SK-N-SH treated with all-trans-retinoic acid at 6 μM for 48 hours (cell line): ENCODE data around the gene PCBD2.

ENCODE experiments used
- BACH2 ChIP-seq: fragments of 250-450 bp; sonication (Bioruptor Pico); IDR thresholded peaks from 2 replicates; pipeline ENCODE4 v1.9.0; 2021; ENCODE audit warnings: mild to moderate bottlenecking, borderline replicate concordance
- CREB5 ChIP-seq: fragments of 250-450 bp; sonication (Bioruptor Pico); IDR thresholded peaks from 2 replicates; pipeline ENCODE4 v1.5.1; 2020; ENCODE audit warnings: low read depth, mild to moderate bottlenecking, moderate library complexity
- ESRRG ChIP-seq: fragments of 250-450 bp; sonication (Bioruptor Pico); IDR thresholded peaks from 2 replicates; pipeline ENCODE4 v1.6.1; 2021; ENCODE audit warnings: mild to moderate bottlenecking
- SNAI2 ChIP-seq: fragments of 250-450 bp; sonication (Bioruptor Pico); IDR thresholded peaks from 2 replicates; pipeline ENCODE4 v1.5.0; 2020; ENCODE audit warnings: mild to moderate bottlenecking, moderate library complexity
- ZFP3 ChIP-seq: fragments of 250-450 bp; sonication (Bioruptor Pico); IDR thresholded peaks from 2 replicates; pipeline ENCODE4 v1.5.0; 2020; ENCODE audit warnings: mild to moderate bottlenecking, moderate library complexity
- TF ChIP-seq, protein P1 (sequence below): fragments of 250-450 bp; sonication (Bioruptor Pico); IDR thresholded peaks from 2 replicates; pipeline ENCODE4 v1.8.0; 2020; ENCODE audit warnings: mild to moderate bottlenecking, moderate library complexity, borderline replicate concordance
- TF ChIP-seq, protein P2 (sequence below): fragments of 250-450 bp; sonication (Bioruptor Pico); IDR thresholded peaks from 2 replicates; pipeline ENCODE4 v1.5.1; 2021; ENCODE audit warnings: mild to moderate bottlenecking, moderate library complexity

DNA sequence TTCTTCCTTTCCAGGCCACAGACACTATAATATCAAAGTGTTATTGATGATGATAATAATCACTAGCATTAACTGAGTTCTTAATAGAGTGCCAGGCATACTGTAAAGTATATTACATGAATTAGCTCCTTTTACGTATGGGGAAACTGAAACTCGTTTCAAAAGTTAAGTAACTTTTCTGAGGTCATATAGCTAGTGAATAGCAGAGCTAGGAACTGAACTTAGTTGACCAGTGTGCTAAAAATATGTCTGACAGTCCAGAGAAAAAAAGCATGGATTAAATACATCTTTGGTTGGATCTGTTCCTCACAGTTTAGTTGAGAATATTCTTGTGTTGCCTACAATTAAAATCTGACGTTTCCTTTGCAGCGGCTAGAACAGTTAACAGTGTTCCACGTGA is 44.4 kb downstream of the PCBD2 start:
- TF ChIP-seq ESRRG (CRISPR knock-in tag): no peak
- TF ChIP-seq CREB5: no peak
- TF ChIP-seq, protein P1, sequence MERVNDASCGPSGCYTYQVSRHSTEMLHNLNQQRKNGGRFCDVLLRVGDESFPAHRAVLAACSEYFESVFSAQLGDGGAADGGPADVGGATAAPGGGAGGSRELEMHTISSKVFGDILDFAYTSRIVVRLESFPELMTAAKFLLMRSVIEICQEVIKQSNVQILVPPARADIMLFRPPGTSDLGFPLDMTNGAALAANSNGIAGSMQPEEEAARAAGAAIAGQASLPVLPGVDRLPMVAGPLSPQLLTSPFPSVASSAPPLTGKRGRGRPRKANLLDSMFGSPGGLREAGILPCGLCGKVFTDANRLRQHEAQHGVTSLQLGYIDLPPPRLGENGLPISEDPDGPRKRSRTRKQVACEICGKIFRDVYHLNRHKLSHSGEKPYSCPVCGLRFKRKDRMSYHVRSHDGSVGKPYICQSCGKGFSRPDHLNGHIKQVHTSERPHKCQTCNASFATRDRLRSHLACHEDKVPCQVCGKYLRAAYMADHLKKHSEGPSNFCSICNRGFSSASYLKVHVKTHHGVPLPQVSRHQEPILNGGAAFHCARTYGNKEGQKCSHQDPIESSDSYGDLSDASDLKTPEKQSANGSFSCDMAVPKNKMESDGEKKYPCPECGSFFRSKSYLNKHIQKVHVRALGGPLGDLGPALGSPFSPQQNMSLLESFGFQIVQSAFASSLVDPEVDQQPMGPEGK: no peak
- TF ChIP-seq SNAI2 (CRISPR knock-in tag): no peak
- TF ChIP-seq, protein P2, sequence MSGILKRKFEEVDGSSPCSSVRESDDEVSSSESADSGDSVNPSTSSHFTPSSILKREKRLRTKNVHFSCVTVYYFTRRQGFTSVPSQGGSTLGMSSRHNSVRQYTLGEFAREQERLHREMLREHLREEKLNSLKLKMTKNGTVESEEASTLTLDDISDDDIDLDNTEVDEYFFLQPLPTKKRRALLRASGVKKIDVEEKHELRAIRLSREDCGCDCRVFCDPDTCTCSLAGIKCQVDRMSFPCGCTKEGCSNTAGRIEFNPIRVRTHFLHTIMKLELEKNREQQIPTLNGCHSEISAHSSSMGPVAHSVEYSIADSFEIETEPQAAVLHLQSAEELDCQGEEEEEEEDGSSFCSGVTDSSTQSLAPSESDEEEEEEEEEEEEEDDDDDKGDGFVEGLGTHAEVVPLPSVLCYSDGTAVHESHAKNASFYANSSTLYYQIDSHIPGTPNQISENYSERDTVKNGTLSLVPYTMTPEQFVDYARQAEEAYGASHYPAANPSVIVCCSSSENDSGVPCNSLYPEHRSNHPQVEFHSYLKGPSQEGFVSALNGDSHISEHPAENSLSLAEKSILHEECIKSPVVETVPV: no peak
- TF ChIP-seq BACH2 (CRISPR knock-in tag): no peak
- no peak for TF ChIP-seq ZFP3 (CRISPR knock-in tag)
